HCEC 1CT (cell line): ENCODE results near the gene CRYL1.
A peak's percentile ranks its signal among the peaks of the same experiment; 100 is the strongest.
"Not testable (repeated sequence)": the region's sequence is repeated elsewhere in the genome, so short reads cannot be mapped to it uniquely, and the experiment has no call there.

Experiments used
- DNase-seq: peaks from one replicate; pipeline ENCODE4 v3.0.0-alpha.2; 2017

Gene CRYL1

GRCh38 chr13:20446405-20446804 lies 79.3 kb downstream of the CRYL1 start:
- no peak for DNase-seq

GRCh38 chr13:20442798-20443381 lies 82.8 kb downstream of the CRYL1 start:
- no peak for DNase-seq

DNA sequence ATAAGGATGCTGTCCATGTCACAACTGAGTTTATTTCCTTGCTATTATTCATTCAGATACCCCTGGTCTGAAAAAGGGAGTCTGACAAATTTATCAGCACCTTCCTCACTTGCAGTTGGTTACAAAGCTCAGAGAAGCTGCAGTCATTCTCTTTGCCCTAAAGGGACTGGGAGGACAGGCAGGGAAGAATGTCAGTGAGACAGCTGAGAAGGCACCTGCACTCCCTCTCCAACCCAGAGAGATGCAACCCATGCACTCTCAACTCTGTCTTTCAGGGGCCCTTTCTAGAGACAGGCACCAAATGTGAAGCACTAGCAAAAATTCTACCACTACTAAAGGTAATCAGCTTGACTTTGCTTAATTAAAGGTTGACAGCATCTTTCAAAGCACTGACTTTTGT lies 83.3 kb downstream of the CRYL1 start:
- no peak for DNase-seq

DNA sequence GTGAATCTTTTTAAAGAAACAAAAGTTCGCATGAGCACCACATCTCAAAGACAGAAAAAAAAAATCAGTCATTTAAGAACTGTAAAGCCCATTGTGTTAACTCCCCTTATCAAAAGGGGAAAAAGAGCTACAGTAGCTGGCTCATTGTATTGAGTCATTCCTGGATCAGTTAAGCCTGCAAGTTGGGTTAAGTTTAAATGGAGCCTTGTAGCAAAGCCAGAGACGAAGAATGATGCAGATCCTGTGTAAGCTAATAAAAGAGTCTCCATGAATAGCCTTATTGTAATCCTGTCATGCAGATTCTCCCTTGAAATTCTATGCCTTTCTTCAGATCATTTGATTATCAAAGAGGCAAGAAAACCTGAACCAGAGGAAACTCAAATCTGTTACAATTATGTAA lies 83.8 kb downstream of the CRYL1 start:
- no peak for DNase-seq

- DNase-seq, result no peak
These were observed 84.6 kb downstream of the CRYL1 start for GRCh38 chr13:20441056-20441455.

- no peak for DNase-seq
These were observed 86.4 kb downstream of the CRYL1 start for GRCh38 chr13:20439261-20439660.

DNA sequence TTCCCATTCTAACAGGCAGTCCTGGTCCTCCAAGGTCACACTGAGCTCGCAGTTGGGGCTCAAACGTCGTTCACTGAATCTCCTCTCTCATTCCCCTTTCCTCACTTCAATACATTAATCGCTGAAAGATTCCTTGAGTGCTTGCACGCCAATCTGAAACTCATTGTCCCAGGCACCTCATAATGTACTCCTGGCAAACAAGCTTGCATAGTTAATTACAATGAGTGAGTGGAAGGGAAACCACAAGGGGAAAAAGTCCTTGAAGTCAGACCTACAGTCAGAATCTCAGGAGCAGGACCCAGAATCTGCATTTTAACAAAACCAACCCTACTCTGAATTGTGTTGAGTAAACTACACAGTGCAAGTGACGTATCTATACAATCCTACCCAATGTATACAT lies 86.9 kb downstream of the CRYL1 start:
- DNase-seq, result no peak

- no peak for DNase-seq
These were observed 89.2 kb downstream of the CRYL1 start for GRCh38 chr13:20436505-20436904.

GRCh38 chr13:20435616-20436368 lies 89.9 kb downstream of the CRYL1 start:
- DNase-seq, result no peak

- DNase-seq, result not testable (repeated sequence)
These were observed 91.4 kb downstream of the CRYL1 start for GRCh38 chr13:20434210-20434609.

GRCh38 chr13:20431687-20432384 lies 93.8 kb downstream of the CRYL1 start:
- DNase-seq, result no peak

GRCh38 chr13:20431080-20431479 lies 94.6 kb downstream of the CRYL1 start:
- no peak for DNase-seq

DNA sequence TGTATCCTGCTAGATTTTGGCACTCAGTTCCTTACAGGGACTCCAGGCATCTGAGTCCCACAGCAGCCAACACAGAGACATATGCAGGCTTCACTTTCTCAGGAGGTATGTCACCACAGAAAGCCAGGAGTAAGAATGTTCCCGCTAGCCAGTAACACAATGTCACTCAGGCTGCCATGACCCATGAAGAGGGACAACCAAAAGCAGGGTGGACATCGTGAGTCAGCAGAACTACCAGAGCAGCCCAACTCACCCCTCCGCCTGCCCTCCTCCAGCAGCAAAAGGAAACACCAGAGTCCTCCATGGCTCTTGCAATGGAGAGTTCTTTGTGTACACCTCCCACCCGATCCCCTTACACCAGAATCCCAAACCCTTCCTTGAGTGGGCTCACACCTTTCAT lies 95.4 kb downstream of the CRYL1 start:
- no peak for DNase-seq

DNA sequence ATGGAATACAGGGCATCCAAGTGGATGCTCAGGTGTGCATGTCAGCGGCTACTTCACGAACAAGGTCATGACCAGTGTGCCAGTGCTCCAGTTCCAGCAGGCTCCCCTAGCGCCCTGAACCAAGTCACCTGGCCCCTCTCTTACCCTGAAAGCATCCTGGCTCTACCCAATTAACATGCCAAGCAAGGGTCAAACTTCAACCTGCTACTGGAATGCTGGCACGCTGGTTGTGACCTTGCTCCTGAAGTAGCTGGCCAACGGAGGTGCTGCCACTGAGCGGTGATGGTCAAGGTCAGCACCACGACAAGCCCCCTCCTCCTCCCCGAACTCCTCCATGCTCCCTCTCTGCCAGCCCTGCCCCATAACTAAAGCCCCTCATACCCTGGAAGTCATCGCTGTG lies 96.0 kb downstream of the CRYL1 start:
- DNase-seq, result no peak

DNA sequence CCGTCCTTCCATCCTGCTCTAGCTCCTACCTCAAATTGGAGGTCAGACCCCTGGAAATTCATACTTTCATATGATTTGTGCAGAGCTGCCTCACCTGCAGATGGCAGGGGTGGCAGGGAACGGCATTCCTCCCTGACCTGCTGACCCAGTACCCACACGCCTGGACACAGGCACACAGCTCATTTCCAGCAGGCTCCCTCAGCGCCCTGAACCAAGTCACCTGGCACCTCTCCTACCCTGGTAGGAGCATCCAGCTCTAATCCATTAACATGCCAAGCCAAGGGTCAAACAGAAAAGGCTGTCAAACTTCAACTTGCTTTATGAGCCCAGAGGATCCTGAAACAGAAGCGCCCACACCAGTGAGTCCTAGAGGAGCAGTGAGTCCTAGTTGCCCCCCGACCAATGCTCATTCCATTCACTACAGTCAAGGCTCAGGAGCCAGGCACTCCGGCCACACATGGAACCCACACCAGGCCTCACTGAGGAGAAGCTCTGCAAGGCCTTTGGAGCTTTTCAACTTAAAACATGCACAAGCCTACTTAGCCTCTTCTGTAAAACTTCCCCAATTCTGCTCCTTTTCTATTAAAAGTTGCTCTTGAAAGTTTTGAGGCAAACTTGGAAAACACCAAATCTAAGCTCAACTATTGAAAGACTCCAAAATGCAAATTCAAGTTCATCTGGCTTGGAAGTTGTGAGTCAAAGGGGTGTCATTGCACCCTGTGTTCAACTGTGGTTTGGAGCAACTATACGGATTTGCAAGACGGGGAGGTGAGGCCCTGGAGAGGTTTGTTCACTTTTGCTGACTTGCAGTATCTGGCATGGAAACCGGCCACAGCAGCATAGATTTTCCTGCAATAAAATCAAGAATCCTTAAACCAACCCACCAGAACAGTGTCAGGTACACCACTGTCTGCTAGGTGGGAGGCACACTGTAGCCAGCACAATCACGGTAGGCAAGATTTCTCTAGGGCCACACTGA lies 96.7 kb downstream of the CRYL1 start:
- DNase-seq, result peak; percentile 89

DNA sequence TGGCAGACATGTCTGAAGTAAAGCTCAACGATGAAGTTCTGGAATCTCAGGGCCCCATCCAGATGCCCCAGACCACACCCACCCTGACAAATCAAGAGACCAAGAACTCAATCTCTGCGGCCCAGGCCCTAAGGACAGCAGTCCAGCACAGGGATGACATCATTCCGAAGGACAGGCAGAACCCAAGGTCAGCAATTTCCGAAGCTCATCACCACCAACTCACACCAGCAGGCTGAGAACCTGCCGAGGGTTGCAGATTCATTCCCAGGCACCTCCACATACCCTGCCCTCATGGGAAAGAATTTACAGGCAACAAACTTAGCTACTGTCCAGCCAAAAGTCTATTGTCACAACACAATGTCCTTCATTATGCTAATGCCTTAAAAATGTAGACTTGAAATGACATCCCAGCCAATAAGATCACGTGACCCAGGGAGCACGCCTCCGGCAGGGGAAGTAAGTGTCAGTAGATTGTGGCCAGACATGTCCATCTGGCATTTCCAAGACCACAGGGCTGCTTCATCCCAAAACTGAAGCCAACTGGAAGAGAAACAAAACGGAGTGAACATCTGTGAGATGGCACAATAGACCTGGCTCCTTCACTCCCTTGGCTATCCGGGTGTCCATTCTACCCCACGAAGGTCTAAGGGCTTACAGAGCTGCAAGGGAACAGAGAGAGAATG lies 98.8 kb downstream of the CRYL1 start:
- DNase-seq, result no peak

DNA sequence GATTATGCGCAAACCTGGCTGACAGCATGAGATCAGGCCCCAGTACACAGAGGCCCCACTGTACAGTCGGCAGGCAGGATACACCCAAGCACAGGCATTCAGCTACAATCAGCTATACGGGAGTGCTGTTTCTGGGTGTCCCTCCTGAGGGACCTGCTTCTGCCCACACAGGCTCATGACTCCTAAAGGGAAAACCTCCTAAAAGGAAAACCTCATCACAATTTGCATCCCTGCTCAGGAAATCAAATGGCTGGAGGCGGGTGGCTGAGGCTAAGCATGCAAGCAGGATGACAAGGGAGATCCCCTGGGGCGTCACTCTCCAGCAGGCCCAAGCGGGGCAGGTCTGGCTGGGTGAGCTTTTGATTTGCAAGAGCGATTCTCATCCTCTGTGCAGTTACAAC lies 99.8 kb downstream of the CRYL1 start:
- no peak for DNase-seq

GRCh38 chr13:20424949-20425348 lies 100.7 kb downstream of the CRYL1 start:
- DNase-seq, result no peak

- no peak for DNase-seq
These were observed 101.2 kb downstream of the CRYL1 start for GRCh38 chr13:20424559-20424852.

- no peak for DNase-seq
These were observed 103.3 kb downstream of the CRYL1 start for GRCh38 chr13:20422362-20422761.

GRCh38 chr13:20420938-20421337 lies 104.7 kb downstream of the CRYL1 start:
- no peak for DNase-seq

GRCh38 chr13:20418953-20419352 lies 106.7 kb downstream of the CRYL1 start:
- DNase-seq, result no peak
